OCI-LY3 (cell line): ENCODE data around the gene SLC6A4.

ENCODE experiments used
- H2AFZ ChIP-seq: fragments of 200-600, 300-600 bp; shearing (Covaris generic); 2 replicates; pipeline ENCODE4 v1.6.0; 2014; ENCODE audit warnings: antibody characterized with exemption, low read depth, low read length
- H3K27ac ChIP-seq: fragments of 200-600, 300-600 bp; sonication (generic); 2 replicates; pipeline ENCODE4 v1.5.1; 2014; ENCODE audit warnings: mild to moderate bottlenecking, low read length, moderate library complexity, mixed read lengths
- H3K27me3 ChIP-seq: fragments of 200-600, 300-600 bp; sonication (generic); 2 replicates; pipeline ENCODE4 v1.6.1; 2014; ENCODE audit warnings: low read depth, low read length, mixed read lengths
- H3K36me3 ChIP-seq: fragments of 200-600, 300-600 bp; sonication (generic); replicated peaks from 2 replicates; pipeline ENCODE3; 2014; ENCODE audit warnings: low read depth, low read length, mixed read lengths
- H3K4me1 ChIP-seq: fragments of 300-600, 200-600 bp; sonication (generic); 2 replicates; pipeline ENCODE4 v1.6.1; 2014; ENCODE audit warnings: low read length, mixed read lengths
- H3K4me2 ChIP-seq: fragments of 200-600, 300-600 bp; sonication (generic); 2 replicates; pipeline ENCODE4 v1.6.1; 2014; ENCODE audit warnings: low read length, mixed read lengths
- H3K4me3 ChIP-seq: fragments of 300-600, 200-600 bp; sonication (generic); 2 replicates; pipeline ENCODE4 v1.5.1; 2014; ENCODE audit warnings: antibody characterized with exemption, mild to moderate bottlenecking, low read length, moderate library complexity
- H3K79me2 ChIP-seq: fragments of 300-600, 200-600 bp; shearing (Covaris generic); 2 replicates; pipeline ENCODE4 v1.6.1; 2014; ENCODE audit warnings: mild to moderate bottlenecking, low read length, mixed read lengths
- H3K9ac ChIP-seq: fragments of 300-600, 200-600 bp; shearing (Covaris generic); 2 replicates; pipeline ENCODE4 v1.6.0; 2014; ENCODE audit warnings: mild to moderate bottlenecking, low read length, moderate library complexity
- H3K9me3 ChIP-seq: fragments of 200-600, 300-600 bp; shearing (Covaris generic); 2 replicates; pipeline ENCODE4 v1.6.1; 2014; ENCODE audit warnings: low read length, mixed read lengths; ENCODE audit not compliant: insufficient read depth
- H4K20me1 ChIP-seq: fragments of 200-600, 300-600 bp; sonication (generic); 2 replicates; pipeline ENCODE4 v1.6.1; 2016; ENCODE audit warnings: low read length, mixed read lengths; ENCODE audit not compliant: insufficient read depth
- EZH2phosphoT487 ChIP-seq: fragments of 200-600 bp; shearing (Covaris generic); IDR thresholded peaks from 2 replicates; pipeline ENCODE4 v1.6.1; 2018; ENCODE audit warnings: antibody characterized with exemption, mixed run types, low read depth
- TF ChIP-seq, protein P1 (sequence below): fragments of 200-600, 300-600 bp; sonication (generic); IDR thresholded peaks from 2 replicates; pipeline ENCODE4 v1.5.1; 2014; ENCODE audit warnings: antibody characterized with exemption, low read length, low read depth

Gene SLC6A4

DNA sequence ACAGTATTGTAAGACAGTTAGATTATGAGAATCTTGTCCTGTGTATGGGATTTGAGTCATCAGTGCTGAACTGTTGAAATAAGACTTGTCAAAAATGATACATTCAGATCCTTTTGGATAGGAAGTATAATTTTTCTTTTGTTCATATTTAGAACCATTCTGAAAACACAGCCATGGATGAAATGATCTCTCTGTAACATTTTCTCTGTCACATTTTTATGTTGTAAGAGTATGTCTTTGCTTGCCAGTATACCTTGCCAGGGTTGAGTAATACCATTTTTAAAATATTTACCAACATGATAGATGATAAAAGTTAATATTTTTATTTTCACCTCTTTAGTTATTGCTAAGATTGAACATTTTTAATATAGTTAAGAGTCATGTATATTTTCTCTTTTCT is 73.9 kb downstream of the SLC6A4 start:
- Histone ChIP-seq H3K4me2 (no peak overlapping the region), H2AFZ (no peak overlapping the region), H3K36me3 (peaks cover 37% of the 10 kb centered on the region), H4K20me1 (peaks cover 59% of the 10 kb centered on the region), H3K27me3 (no peaks in the 10 kb centered on the region), H3K4me1 (peaks cover 26% of the 10 kb centered on the region), H3K79me2 (peaks cover 37% of the 10 kb centered on the region), H3K9me3 (no peaks in the 10 kb centered on the region), H3K27ac (no peak overlapping the region), H3K9ac (no peak overlapping the region), H3K4me3 (no peak overlapping the region)
- TF ChIP-seq EZH2phosphoT487, result no peak

DNA sequence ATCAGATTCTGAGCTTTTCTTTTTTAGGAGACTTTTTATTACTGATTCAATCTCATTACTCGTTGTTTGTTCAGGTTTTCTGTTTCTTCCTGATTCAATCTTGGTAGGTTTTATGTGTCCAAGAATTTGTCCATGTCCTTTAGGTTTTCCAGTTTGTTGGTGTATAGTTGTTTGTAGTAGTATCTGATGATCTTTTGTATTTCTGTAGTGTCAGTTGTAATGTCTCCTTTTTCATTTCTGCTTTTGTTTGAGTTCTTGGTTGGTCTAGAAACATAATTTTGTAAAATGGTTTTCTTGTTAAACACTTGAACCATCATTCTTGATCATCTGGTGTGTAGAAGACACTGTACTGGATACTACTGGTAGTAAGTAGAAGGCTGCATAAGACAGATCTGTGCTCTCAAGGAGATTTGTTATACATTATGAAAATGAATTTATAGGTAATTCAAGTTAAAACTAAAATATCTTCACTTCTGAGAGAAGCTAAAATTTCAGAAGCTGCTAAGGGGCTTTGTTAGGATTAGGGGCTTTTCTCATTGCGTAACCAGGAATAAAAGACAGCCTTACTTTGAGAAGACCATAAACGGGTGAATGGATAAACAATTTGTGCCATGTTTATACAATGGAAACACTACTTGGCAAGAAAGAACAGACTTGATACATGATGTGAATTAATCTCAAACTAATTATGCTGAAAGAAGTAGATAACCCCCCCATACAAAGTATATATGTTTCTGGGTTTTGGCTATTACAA is 74.9 kb downstream of the SLC6A4 start:
- peaks cover 18% of the 10 kb centered on the region for H3K4me1 ChIP-seq
- H2AFZ ChIP-seq, result no peak overlapping the region
- TF ChIP-seq EZH2phosphoT487, result no peak
- TF ChIP-seq, protein P1, sequence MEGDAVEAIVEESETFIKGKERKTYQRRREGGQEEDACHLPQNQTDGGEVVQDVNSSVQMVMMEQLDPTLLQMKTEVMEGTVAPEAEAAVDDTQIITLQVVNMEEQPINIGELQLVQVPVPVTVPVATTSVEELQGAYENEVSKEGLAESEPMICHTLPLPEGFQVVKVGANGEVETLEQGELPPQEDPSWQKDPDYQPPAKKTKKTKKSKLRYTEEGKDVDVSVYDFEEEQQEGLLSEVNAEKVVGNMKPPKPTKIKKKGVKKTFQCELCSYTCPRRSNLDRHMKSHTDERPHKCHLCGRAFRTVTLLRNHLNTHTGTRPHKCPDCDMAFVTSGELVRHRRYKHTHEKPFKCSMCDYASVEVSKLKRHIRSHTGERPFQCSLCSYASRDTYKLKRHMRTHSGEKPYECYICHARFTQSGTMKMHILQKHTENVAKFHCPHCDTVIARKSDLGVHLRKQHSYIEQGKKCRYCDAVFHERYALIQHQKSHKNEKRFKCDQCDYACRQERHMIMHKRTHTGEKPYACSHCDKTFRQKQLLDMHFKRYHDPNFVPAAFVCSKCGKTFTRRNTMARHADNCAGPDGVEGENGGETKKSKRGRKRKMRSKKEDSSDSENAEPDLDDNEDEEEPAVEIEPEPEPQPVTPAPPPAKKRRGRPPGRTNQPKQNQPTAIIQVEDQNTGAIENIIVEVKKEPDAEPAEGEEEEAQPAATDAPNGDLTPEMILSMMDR, result no peak
- no peak overlapping the region for H3K4me3 ChIP-seq
- H3K9me3 ChIP-seq, result no peaks in the 10 kb centered on the region
- H3K27me3 ChIP-seq, result no peaks in the 10 kb centered on the region
- peaks cover 51% of the 10 kb centered on the region for H4K20me1 ChIP-seq
- no peak overlapping the region for H3K27ac ChIP-seq
- H3K79me2 ChIP-seq, result peaks cover 37% of the 10 kb centered on the region
- peaks cover 40% of the 10 kb centered on the region for H3K36me3 ChIP-seq
- no peak overlapping the region for H3K9ac ChIP-seq
- H3K4me2 ChIP-seq, result no peak overlapping the region

DNA sequence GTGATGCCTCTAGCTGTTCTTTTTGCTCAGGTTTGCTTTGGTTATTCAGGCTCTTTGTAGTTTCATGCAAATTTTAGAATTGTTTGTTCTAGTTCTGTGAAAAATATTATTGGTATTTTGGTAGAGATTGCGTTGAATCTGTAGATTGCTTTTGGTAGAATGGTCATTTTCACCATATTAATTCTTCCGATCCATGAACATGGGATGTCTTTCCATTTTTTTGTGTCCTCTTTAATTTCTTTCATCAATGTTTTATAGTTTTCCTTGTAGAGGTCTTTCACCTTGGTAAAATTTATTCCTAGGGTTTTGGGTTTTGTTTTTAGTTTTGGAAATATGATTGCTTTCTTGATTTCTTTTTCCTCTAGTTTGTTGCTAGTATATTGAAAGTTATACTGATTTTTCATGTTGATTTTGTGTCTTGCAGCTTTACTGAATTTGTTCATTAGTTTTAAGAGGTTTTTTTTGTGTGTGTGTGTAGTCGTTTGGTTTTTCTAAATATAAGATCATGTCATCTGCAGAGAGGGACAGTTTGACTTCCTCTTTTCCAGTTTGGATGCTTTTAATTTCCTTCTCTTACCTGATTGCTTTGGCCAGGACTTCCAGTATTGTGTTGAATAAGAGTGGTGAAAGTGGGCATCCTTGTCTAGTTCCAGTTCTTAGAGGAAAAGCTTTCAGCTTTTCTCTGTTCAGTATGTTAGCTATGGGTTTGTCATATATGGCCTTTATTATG is 76.4 kb downstream of the SLC6A4 start:
- Histone ChIP-seq H3K79me2 (peaks cover 37% of the 10 kb centered on the region), H4K20me1 (peaks cover 38% of the 10 kb centered on the region), H2AFZ (no peak overlapping the region), H3K9ac (no peak overlapping the region), H3K27ac (no peak overlapping the region), H3K36me3 (peaks cover 35% of the 10 kb centered on the region), H3K4me2 (no peak overlapping the region), H3K4me3 (no peak overlapping the region), H3K9me3 (no peaks in the 10 kb centered on the region), H3K4me1 (peaks cover 13% of the 10 kb centered on the region), H3K27me3 (no peaks in the 10 kb centered on the region)
- TF ChIP-seq, protein P1, result no peak
- no peak for TF ChIP-seq EZH2phosphoT487

DNA sequence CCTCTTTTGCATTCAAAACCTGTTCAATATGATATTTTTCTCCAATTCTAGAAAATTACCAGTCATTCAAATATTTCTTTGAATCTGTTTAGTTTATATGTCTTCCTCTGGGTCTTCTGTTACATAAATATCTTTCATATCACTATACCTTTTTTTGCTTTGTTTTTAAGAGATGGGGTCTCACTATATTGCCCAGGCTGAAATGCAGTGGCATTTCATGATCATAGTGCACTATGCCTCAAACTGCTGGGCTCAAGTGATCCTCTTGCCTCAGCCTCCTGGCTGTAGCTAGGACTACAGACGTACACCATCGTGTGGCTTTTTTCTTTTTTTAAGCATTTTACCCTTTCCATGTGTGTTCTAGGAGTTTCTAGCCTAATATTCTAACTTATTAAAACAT is 80.1 kb downstream of the SLC6A4 start:
- H3K9me3 ChIP-seq, result no peaks in the 10 kb centered on the region
- no peaks in the 10 kb centered on the region for H3K27me3 ChIP-seq
- peaks cover 29% of the 10 kb centered on the region for H3K79me2 ChIP-seq
- H3K9ac ChIP-seq, result no peak overlapping the region
- peaks cover 13% of the 10 kb centered on the region for H3K4me1 ChIP-seq
- H3K4me3 ChIP-seq, result no peak overlapping the region
- H3K4me2 ChIP-seq, result no peak overlapping the region
- no peak overlapping the region for H3K27ac ChIP-seq
- peaks cover 36% of the 10 kb centered on the region for H4K20me1 ChIP-seq
- TF ChIP-seq, protein P1, result no peak
- no peak for TF ChIP-seq EZH2phosphoT487
- H3K36me3 ChIP-seq, result peaks cover 25% of the 10 kb centered on the region
- no peak overlapping the region for H2AFZ ChIP-seq
